ENCODE data around the gene MMAB. TPM values are rescaled to one million over a fixed set of nuclear protein-coding genes. Genes with fewer than 3 reads are reported as not detected.
A peak's percentile ranks its signal among the peaks of the same experiment; 100 is the strongest.

MMAB gene
- total and polyA plus RNA-seq, 2 of the 13 experiments (the other 11 are each of a cell fraction or from before 2014, with no cell fraction given), result 26.1 to 77.3 TPM

DNA sequence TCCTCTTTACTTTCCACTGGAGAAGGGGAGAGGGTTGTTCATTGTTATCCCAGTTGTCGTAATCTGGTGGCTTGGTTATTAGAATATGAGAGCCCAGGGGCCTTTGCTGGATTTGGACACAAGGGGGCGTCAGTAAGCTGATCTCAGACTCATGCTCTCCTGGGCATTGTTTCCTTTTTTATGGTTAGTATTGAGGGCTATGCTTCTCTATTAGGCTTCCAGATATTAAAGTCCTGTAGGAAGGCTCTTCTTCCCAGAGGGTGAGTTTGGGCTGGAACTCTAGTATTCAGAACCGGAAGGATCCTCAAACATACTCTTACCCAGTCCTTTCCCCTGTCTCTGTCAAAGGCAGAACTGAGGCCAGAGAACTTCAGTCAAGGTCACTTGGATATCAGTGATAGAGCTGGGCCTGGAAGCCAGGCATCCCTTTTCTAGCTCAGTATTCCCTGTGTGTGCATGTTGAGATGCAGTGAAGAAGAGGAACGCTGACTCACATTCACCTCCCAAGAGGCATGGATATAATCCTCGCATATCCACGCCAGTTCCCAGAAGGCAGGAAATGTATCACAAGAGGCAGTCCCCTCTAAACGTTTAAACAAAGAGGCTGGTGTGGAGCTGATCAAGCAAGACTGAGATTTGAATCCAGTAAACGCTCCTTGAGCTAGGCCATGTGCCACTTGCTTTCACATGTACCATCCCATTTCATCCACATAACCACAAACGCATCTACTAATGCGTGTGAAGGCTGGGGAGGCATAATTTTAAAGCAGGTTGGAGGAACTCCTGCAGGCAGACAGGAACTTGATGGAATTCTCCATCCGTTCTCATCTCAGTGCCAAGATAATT lies 54.3 kb downstream of the MMAB start:
- Histone ChIP-seq H3K4me2 (ENCODE audit: low read depth, low read length) (no peak overlapping the region), H3K9ac (ENCODE audit: insufficient read depth, low read depth, low read length) (no peak overlapping the region), H4K20me1 (ENCODE audit: insufficient read depth, low read length) (no peaks in the 10 kb centered on the region), H2AFZ (ENCODE audit: low read length) (no peak overlapping the region), H3K9me3 (ENCODE audit: low read length) (no peaks in the 10 kb centered on the region), H3K4me1 (ENCODE audit: insufficient read depth, low read length) (peaks cover 6% of the 10 kb centered on the region), H3K36me3 (replicated peaks in 1 of 2; ENCODE audit: control insufficient read depth in 1 of 2, insufficient read depth in 2 of 2, low read length in 2 of 2) (peaks cover 13 to 42% of the 10 kb centered on the region in 2 experiments), H3K27me3 (ENCODE audit: control insufficient read depth in 1 of 2, insufficient read depth in 2 of 2, low read length in 2 of 2) (no peaks in the 10 kb centered on the region), H3K79me2 (ENCODE audit: insufficient read depth, low read length) (no peaks in the 10 kb centered on the region), H3K27ac (ENCODE audit: extremely low read length, insufficient read depth, low read length) (no peak overlapping the region), H3K4me3 (replicated peaks in 1 of 3; ENCODE audit: insufficient read depth in 1 of 3, low read depth in 2 of 3, low read length in 3 of 3) (no peak overlapping the region)
- 74% methylated on average over 11 of the region's 11 CpGs for WGBS (ENCODE audit: low lambda C conversion rate)
- in situ Hi-C loops (cut with HindIII; ENCODE audit: extremely low pct_ligation_motif_present, low pct_unique_long_range_greater_than_20kb), result loop anchor here (5.0 kb wide), 1 partner anchor 258 kb away; no protein-coding TSS in a partner anchor
- POLR2A ChIA-PET, result no interaction called here
- FAIRE-seq (peak; percentile 85), ATAC-seq (peak; percentile 85), DNase-seq (ENCODE audit: low spot score) (peak; percentile 43)
- no TSS peak for BruUV-seq (replicated peaks)
- intact Hi-C loops (cut with micrococcal nuclease; ENCODE audit: unreplicated experiment), result loop anchor here (1.0 to 5.0 kb wide), 4 partner anchors 78 to 278 kb away; no protein-coding TSS in a partner anchor
- CTCF ChIA-PET (ENCODE audit: low intra/inter-chr PET ratio, low total read pairs), result interaction anchor here (1.0 to 2.2 kb wide), 3 partner anchors 255 to 279 kb away, joined by 4 to 29 read pairs (median 5); no protein-coding TSS in a partner anchor
- TF ChIP-seq, protein P1, sequence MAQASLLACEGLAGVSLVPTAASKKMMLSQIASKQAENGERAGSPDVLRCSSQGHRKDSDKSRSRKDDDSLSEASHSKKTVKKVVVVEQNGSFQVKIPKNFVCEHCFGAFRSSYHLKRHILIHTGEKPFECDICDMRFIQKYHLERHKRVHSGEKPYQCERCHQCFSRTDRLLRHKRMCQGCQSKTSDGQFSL (CRISPR knock-in tag; IDR thresholded peaks at IDR 0.05), result no peak
- TF ChIP-seq NR1H2 (CRISPR knock-in tag; IDR thresholded peaks at IDR 0.05; ENCODE audit: borderline replicate concordance, low read depth) (no peak), RAD21 (CRISPR knock-in tag; IDR thresholded peaks at IDR 0.05) (peak; percentile 58), SMC3 (IDR thresholded peaks at IDR 0.05; ENCODE audit: low read length) (peak; percentile 87), PAXIP1 (CRISPR knock-in tag; conservative IDR thresholded peaks at IDR 0.05) (0 out of 2 replicates have a peak, but pooled peaks have one; percentile 15), DR1 (CRISPR knock-in tag; IDR thresholded peaks at IDR 0.05) (no peak), BCL3 (CRISPR knock-in tag; IDR thresholded peaks at IDR 0.05) (no peak), RXRB (CRISPR knock-in tag; IDR thresholded peaks at IDR 0.05; ENCODE audit: borderline replicate concordance) (no peak), XRCC5 (optimal IDR thresholded peaks at IDR 0.05; ENCODE audit: low read length) (peak; percentile 32), RFX1 (IDR thresholded peaks at IDR 0.05) (no peak), GATAD2A (CRISPR knock-in tag; IDR thresholded peaks at IDR 0.05) (0 out of 2 replicates have a peak, but pooled peaks have one; percentile 14), SNAPC5 (CRISPR knock-in tag; IDR thresholded peaks at IDR 0.05; ENCODE audit: borderline replicate concordance) (no peak), STAG1 (CRISPR knock-in tag; IDR thresholded peaks at IDR 0.05) (peak; percentile 87)
- TF ChIP-seq, protein P2, sequence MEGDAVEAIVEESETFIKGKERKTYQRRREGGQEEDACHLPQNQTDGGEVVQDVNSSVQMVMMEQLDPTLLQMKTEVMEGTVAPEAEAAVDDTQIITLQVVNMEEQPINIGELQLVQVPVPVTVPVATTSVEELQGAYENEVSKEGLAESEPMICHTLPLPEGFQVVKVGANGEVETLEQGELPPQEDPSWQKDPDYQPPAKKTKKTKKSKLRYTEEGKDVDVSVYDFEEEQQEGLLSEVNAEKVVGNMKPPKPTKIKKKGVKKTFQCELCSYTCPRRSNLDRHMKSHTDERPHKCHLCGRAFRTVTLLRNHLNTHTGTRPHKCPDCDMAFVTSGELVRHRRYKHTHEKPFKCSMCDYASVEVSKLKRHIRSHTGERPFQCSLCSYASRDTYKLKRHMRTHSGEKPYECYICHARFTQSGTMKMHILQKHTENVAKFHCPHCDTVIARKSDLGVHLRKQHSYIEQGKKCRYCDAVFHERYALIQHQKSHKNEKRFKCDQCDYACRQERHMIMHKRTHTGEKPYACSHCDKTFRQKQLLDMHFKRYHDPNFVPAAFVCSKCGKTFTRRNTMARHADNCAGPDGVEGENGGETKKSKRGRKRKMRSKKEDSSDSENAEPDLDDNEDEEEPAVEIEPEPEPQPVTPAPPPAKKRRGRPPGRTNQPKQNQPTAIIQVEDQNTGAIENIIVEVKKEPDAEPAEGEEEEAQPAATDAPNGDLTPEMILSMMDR (CRISPR knock-in tag; IDR thresholded peaks at IDR 0.05), result peak; percentile 86
- TF ChIP-seq, protein P3, sequence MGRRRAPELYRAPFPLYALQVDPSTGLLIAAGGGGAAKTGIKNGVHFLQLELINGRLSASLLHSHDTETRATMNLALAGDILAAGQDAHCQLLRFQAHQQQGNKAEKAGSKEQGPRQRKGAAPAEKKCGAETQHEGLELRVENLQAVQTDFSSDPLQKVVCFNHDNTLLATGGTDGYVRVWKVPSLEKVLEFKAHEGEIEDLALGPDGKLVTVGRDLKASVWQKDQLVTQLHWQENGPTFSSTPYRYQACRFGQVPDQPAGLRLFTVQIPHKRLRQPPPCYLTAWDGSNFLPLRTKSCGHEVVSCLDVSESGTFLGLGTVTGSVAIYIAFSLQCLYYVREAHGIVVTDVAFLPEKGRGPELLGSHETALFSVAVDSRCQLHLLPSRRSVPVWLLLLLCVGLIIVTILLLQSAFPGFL (CRISPR knock-in tag; IDR thresholded peaks at IDR 0.05), result 0 out of 2 replicates have a peak, but pooled peaks have one; percentile 53

All from HepG2 (cell line).